GM19328 (cell line): ENCODE results near the gene SUN1.
A peak's percentile ranks its signal among the peaks of the same experiment; 100 is the strongest.
"Not testable (repeated sequence)": the region's sequence is repeated elsewhere in the genome, so short reads cannot be mapped to it uniquely, and the experiment has no call there.

Source experiments
- ATAC-seq: cut with Tn5 transposase; IDR thresholded peaks from one replicate; pipeline ENCODE4 v1.9.1; 2021; ENCODE audit warnings: mild to moderate bottlenecking, moderate library complexity; ENCODE audit not compliant: unreplicated experiment

SUN1 gene

GRCh38 chr7:803796-804195, 28.5 kb upstream of the SUN1 start:
- not testable (repeated sequence) for ATAC-seq

- ATAC-seq = no peak
Observed at GRCh38 chr7:805261-805660, 27.0 kb upstream of the SUN1 start.

GRCh38 chr7:815284-816216, 16.7 kb upstream of the SUN1 start:
- no peak for ATAC-seq

GRCh38 chr7:816300-816750, 16.0 kb upstream of the SUN1 start:
- peak; percentile 76 for ATAC-seq

GRCh38 chr7:816751-817671, 15.3 kb upstream of the SUN1 start:
- ATAC-seq = peak; percentile 17

GRCh38 chr7:818031-818699, 14.1 kb upstream of the SUN1 start:
- ATAC-seq = no peak

GRCh38 chr7:820341-820740, 11.9 kb upstream of the SUN1 start:
- no peak for ATAC-seq

GRCh38 chr7:821688-822087, 10.6 kb upstream of the SUN1 start:
- no peak for ATAC-seq

- no peak for ATAC-seq
Observed at GRCh38 chr7:822692-823276, 9.5 kb upstream of the SUN1 start.

- ATAC-seq = no peak
Observed at GRCh38 chr7:823649-824048, 8.6 kb upstream of the SUN1 start.

GRCh38 chr7:824081-824480, 8.2 kb upstream of the SUN1 start:
- ATAC-seq = no peak

GRCh38 chr7:824664-825063, 7.6 kb upstream of the SUN1 start:
- no peak for ATAC-seq

GRCh38 chr7:825386-825785, 6.9 kb upstream of the SUN1 start:
- no peak for ATAC-seq

- no peak for ATAC-seq
Observed at GRCh38 chr7:826230-826917, 5.9 kb upstream of the SUN1 start.

GRCh38 chr7:828793-829561, 3.3 kb upstream of the SUN1 start:
- ATAC-seq = no peak

GRCh38 chr7:830069-830468, 2.2 kb upstream of the SUN1 start:
- ATAC-seq = no peak

- no peak for ATAC-seq
Observed at GRCh38 chr7:831596-832166, 595 bp upstream of the SUN1 start.

GRCh38 chr7:832968-833424, 720 bp downstream of the SUN1 start:
- ATAC-seq = no peak
